GM21576 (cell line): ENCODE results near the gene DYNC1LI1.

Source experiments
- ATAC-seq: cut with Tn5 transposase; IDR thresholded peaks from one replicate; pipeline ENCODE4 v1.9.1; 2021; ENCODE audit warnings: mild to moderate bottlenecking, moderate library complexity; ENCODE audit not compliant: unreplicated experiment

Gene DYNC1LI1

DNA sequence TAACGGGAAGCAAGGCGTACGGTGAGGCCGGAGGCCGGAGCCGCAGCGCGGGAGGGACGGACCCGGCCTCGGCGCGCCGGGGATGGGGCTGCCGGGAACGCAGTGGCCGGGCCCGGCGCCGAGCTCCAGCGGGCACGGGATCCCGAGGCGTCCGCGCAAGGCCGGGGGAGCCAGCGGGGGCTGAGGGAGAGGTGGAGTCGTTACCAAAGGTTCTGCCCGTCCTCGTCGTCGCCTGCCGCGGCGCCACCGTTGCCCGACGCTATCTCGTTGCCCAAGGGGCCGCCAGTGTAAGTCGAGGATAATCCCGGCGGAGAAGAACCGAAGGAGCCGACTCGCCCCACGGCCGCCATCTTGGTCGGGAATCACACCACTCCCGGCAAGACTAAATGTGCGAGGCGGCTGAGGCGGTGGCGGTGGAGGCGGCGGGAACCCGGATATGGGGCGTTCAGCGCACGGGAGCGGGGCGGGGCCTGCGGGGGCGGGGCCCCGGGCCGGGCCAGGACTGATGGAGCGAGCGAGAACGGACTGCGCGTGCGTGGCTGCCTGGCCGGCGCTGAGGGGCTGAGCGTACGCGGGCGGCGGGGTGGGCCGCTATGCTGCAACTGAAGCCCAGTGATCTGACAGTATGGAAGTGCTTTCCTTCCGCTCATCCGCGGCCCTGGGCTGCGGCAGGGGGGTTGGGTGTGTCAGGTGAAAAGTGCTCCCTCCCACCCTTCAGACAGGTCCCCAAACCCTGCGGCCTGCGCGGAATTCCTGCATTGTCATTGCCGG lies at the start of gene DYNC1LI1:
TSS of gene DYNC1LI1 (minus strand) at position 438 of the 771 bp plus-strand sequence. CDS start at position 350, 88 bp downstream.
- ATAC-seq = peak; percentile 88

DNA sequence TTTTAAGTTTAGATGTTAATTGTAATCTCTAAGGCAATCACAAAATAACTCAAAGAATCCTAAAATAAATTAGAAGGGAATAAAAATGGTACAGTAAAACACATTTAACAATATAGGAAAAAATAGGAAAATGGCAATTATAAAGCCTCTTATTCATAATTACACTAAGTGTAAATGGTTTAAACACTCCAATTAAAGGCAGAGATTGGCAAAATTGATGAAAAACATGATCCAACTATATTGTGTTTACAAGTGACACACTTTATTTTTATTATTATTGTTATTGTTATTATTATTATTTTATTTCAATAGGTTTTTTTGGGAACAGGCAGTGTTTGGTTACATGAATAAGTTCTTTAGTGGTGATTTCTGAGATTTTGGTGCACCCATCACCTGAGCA lies 48.7 kb upstream of the DYNC1LI1 start:
- ATAC-seq = no peak

DNA sequence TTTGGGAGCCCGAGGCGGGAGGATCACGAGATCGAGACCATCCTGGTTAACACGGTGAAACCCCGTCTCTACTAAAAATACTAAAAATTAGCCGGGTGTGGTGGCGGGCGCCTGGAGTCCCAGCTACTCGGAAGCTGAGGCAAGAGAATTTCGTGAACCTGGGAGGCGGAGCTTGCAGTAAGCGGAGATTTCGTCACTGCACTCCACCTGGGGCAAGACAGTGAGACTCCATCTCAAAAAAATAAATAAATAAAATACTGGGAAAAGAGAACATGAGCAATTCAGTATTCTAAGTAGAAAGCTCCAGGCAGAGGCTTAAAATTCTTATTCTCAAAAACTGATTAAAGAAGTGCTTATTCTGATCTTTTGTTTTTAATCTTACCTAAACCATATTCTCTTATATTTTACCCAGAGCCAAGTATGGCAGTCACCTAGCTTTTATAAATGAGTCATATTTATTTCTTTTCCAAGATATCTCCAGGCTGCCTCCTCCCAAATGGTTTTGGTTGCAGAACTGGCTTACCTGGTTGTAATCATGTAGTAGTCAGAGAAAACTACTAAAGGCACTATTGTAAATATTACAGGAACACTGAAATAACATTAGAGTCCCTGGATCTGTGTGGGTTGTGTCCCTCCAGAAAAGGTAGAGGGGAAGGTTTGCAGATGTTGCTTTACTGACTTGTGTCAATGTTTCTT lies 45.8 kb upstream of the DYNC1LI1 start:
- ATAC-seq = no peak

DNA sequence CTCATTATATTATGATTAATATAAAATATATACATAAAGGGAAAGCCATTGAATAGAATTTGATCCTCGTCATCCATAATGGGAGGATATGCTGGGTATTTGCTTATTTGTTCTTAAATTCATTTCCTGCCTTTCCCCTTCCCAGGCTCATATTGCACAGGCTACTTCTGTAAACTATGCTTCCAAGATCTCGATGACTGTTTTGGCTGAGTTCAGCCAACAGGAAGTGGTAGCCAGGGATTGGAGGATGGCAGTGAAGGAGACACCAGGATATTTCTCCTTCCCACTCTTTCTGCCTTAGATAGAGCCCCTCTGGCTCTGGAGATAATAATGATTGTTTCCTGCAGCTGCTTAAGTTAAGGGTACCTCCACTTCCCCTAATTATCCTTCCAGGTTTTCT lies 44.3 kb upstream of the DYNC1LI1 start:
- no peak for ATAC-seq

DNA sequence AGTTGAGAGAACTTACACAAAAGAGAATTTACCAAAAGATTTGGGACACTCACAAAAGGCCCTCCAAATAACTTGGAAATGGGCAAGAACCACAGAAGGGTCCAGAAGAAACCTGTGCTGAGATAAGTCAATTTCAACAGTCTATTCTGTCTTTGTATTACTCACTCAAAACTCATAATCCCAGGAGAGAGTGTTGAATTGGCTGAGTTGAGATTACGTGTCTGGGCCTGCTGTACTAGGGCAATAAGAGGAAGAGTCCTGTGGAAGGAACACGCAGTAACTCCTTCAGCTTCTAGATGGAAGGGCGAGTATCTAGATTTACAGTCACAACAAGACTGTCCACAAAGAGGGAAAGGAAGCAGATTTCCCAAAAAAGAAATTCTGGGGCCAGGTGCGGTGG lies 42.5 kb upstream of the DYNC1LI1 start:
- ATAC-seq = no peak

DNA sequence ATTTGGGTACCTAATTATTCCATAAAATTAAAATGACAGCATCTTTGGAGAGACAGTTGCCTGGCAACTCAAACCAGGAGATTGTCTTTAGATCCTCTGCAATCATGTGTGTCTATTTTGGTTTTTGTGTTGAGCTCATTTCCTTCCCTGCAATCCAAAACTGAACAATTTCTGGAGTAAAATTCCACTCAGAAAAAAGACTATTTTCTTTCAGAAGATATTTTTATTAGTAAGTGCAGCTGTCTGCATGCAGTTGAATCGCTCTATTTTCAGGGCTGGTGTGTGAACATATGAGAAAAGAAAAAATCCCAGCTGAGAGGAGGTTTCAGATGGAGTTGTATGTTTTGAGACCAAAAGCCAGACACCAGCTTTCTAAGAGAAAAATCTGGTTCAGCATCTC lies 41.9 kb upstream of the DYNC1LI1 start:
- no peak for ATAC-seq

DNA sequence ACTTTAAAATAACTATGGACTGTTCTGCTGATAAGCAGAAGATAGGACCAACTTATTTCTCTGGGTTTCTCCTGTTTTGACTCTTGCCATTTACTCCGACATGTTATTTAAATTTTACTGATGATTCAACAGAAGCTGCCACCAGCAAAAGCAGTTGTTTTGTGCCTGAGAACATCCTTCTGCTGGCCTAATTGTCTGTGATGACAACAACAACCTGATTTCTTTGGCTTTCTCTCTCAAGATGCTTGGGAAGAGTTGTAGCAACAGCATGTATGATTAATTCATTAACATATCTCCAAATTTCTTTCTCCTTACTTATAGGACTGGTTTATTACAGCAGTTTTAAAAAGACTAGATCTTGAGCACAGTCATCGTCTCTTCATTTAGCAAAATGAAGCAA lies 36.9 kb upstream of the DYNC1LI1 start:
- no peak for ATAC-seq

DNA sequence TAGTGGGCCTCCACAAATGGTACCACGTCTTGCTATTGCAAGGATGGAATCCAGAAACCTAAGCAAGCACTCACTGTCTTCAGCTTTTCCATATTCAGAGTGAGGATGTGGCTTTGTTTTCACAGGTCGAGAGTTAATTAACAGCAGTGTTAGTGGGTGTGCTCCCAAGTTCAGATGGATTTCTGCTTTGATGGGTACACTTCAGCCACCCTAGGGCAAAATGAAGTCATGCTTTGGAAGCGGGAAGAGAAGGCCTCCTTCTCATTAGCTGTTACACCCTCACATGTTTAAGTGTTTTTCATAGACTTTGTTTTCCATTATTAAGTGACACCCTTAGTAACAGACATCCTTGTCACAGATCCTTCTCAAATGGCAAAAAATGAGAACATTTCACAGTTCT lies 36.3 kb upstream of the DYNC1LI1 start:
- no peak for ATAC-seq

DNA sequence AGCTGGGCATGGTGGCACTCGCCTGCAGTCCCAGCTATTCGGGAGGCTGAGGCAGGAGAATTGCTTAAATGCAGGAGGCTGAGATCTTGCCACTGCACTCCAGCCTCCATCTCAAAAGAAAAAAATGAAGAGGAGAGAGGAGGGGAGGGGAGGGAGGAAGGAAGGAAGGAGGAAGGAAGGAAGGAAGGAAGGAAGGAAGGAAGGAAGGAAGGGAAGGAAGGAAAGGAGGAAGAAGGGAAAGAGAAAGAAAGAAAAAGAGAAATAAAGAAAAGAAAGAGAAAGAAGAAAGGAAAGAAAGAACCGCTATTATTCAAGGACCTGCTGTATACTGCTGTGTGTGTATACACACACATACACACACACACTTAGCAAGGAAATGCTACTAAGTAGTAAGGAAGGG lies 35.6 kb upstream of the DYNC1LI1 start:
- ATAC-seq = no peak

DNA sequence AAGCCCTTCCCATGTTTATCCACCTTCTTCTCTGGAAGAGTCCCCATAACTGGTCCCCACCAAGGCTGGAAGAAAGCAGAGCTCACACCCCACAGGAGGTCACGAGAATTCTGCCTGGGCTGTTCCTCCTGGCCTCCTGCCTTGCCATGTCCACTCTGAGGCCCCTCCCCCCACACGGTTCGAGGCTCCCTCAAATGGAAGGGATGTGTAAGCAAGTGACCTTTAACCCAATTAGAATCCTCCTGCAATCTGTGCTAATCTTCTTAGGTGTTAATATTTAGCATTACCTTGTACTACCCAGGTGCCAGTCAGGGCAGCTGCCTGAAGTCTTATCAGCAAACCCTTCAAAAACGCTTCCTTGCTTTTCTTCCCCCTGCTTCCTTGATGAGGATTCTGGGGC lies 32.4 kb upstream of the DYNC1LI1 start:
- ATAC-seq = no peak

DNA sequence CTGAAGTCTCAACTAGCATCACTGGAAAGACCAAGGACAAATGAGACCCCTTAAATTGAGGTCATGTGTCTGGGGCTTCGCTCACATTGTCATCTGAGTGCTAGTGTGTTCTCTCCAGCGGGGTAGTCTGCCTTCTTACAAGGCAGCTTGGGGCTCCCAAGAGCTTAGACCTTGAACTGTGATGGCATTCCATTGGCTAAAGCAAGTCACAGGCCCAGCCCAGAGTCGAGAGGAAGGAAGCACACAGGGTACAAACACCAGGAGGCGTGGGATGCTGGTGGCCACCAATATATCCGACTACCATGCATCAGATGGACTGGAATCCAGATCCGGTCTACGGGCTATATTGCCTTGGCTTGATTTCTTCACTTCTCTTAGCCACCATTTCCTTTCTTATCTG lies 31.5 kb upstream of the DYNC1LI1 start:
- ATAC-seq = no peak

DNA sequence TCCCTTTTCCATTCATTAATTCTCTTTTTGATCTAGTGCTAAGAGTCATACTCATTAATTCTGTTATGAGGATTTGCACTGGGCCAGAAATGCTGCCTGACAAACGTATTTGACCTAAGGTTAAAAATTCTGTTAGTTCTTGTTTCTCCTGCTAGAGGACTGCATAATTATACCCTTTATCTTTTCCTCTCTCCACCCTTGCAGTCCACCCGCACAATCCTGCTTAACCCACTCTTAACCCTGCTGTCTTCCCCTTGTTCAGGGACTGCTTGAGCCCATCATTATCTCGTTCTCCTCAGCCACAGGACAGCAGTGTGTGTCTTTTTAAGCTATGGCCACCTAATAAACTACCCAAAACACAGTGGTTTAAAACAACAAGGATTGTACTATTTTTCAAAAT lies 31.1 kb upstream of the DYNC1LI1 start:
- no peak for ATAC-seq

DNA sequence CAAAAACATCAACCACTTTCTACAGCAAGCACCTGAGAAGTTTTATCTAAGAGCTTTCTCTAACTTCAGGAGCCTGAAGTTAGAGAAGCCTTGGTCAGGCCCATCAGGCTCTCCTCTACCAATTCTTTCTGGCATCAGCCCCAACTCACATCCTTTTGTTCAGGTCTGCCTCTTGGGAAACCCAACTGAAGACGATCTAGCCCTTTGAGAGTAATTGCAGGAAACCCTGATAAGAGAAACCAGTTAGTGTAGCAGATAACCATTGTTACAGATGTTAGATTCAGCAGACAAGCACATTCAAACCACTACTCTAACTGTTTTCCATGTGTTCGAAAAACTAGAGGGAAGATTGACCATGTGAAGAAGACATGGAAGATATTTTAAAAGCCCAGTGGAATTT lies 27.0 kb upstream of the DYNC1LI1 start:
- no peak for ATAC-seq

DNA sequence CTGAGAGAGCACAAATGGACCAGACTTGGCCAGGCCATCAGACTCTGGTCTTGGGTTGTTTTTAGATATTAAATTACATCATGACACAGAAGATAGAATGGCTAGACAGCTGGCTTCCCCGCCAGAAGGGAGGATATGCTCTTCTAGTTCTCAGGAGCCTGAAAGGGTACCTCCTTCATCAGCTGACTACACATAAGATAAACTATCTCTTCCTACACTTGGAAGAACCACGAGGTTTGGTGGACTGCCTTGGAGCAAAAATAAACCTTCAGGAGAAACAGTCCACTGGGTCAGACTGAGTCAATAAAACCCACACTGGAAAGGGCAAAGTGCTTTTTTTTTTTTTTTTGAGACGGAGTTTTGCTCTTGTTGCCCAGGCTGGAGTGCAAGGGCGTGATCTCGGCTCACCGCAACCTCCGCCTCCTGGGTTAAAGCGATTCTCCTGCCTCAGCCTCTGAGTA lies 26.3 kb upstream of the DYNC1LI1 start:
- no peak for ATAC-seq

DNA sequence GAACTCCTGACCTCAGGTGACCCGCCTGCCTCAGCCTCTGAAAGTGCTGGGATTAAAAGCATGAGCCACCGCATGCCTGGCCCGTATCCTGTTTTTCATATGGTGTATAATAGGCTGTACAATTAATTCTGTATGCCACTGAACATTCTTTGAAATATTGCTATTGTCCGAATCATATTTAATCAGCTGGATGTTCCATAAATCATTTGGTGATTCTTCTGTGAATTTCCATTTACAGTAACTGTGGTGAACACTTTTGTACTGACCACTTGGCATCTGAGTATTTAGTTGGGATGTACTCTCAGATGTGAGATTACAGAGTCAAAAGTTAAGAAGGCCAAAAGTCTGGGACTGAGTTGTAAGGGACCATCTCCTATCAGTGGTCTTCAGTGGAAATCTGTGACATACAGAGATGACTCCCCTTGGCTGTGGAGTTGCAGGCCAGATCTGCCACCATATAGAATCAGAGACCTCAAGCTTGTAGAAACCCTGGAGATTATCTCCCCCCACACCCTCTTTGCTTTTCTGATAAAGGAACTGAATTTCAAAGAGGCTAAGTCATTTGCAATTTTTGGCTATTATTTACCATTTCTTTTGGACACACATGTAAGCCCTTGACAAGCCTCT lies 25.7 kb upstream of the DYNC1LI1 start:
- ATAC-seq = no peak

DNA sequence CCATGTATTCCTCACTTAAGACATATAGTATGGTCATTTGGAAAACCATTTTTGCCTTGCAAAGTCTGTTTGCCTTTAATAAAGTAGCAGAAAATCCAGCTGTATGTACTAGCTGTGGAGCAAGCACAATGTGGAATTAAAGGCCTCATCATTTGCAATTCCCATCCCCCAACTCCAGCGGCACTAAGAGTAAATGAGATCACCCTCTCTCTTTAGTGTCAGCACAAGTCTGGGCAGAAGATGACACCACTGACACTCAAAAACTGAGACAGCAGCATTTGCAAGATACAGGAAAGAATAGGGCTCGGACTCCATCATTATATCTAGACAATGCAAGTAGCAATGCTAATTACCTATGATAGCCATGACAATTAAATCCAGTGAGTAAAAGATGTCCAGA lies 24.7 kb upstream of the DYNC1LI1 start:
- ATAC-seq = no peak

DNA sequence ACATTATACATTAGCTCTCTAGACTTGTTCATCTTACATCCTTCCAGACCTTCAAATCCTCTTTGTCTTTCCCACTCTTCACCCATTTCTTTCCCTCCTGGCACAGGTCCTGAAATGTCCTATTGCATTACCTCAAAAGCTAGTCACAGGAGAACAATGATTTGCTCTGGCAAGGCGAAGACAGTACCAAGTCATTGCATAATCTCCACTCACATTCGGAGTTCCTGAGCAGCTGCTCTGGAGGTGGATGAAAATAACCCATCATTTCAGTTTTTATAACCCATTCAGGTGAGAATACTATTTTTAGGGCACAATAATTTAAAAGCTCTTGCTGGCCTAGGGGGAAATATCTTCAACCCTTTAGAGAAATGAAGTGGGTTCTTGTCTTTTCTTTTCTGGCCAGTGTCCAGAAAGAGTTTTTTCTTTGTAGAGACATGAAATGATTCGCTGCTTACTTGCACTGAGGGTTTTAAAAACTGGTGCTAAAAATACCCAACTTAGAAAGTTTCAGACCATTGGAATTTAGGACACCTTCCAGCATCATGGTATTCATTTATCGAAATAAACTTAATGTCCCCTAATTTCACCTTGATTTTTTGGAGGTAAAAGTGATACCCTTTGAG lies 23.4 kb upstream of the DYNC1LI1 start:
- ATAC-seq = no peak

DNA sequence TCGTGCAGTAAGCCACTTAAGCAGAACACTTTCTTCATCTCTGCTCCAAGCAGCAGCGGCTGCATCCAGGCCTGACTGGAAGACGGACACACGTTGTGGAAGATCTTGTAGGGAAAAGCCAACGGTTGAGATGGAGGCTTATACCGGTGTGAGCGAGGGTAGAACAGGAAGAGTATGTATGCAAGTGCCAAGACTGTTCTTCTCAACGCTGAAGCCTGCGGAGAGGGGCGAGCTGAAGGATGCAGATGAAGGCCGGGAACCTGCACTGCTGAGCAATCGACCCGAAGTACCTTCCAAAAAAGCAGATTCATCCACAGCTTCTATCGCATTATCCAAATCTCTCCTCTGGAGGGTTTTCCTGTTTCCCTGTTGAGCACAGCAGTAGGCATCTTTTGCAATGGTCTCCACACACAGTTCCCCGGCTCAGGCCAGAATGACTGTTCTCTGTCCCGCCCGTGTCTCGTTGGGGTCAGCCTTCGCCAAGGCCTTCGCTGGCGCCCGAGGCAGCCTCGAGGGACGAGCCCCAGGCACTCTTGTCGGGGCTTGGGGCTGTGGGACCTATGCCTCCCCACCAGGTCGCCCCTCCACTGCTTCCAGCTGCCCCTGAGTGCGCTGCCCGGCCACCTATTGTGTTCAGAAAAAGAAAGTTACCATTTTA lies 22.2 kb upstream of the DYNC1LI1 start:
- ATAC-seq = no peak

DNA sequence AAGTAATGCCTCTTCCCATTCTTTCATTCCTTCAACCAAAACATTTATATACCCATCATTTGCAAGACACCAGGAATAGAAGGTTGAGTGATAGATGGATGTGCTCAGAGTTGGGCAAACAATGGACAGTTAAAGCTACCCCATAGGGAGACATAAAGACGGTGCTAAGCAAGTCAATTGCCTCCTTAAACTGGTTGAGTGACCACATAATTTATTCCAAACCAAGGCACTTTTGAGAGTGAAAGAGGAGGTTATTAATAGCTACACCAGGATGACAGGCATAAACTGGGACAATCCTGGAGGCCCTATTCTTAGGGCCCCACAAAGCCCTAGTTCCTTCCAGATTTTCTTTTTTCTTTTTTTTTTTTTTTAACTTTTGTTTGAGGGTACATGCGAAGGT lies 21.4 kb upstream of the DYNC1LI1 start:
- ATAC-seq = no peak

DNA sequence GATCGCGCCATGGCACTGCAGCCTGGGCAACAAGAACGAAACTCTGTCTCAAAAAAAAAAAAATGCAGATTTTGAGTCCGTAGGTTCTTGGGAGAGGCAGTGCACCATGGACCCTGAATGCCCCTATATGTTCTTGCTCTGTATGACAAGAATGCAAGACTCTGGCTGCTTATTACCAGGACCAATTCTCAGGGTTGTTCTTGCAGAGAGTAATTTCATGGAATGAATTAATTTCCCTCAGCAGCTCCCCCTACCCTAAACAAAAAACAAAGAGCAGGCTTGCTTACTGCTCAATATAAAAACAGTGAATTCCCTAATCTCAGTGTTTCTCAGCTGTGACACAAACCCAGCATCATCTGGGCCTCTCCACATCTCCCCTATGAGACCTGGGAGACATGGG lies 20.5 kb upstream of the DYNC1LI1 start:
- no peak for ATAC-seq

DNA sequence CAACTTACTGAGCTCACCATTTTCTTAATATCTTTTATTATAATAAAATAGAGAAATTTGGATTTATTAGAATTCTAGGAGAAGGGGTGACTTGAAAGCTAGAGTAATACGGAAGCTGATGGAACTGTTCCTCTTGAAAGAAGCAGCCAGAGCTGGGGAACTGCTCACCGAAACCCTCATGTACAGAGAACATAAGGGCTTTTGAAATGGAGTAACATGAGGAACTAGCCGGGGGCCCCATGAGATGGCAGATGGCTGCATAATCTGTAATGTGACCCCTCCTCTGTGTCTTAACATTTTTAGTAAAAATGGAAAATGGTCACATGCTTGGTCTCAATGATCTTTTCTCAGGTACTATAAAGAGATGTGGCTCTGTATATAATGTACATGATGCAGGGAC lies 15.7 kb upstream of the DYNC1LI1 start:
- no peak for ATAC-seq
